Measurements from ENCODE around the gene CNTN3.

The CNTN3 gene

GRCh38 chr3:74614107-74614967, at the start of gene CNTN3:
Gene CNTN3, minus strand, starts transcription at chr3:74614659. Its CDS starts 93,547 bp downstream, at chr3:74521112.
- no peak for DNase-seq

GRCh38 chr3:74663178-74663577, 48.7 kb upstream of the CNTN3 start:
- no peak for DNase-seq

GRCh38 chr3:74661672-74662071, 47.2 kb upstream of the CNTN3 start:
- no peak for DNase-seq

GRCh38 chr3:74651885-74652284, 37.4 kb upstream of the CNTN3 start:
- no peak for DNase-seq

DNA sequence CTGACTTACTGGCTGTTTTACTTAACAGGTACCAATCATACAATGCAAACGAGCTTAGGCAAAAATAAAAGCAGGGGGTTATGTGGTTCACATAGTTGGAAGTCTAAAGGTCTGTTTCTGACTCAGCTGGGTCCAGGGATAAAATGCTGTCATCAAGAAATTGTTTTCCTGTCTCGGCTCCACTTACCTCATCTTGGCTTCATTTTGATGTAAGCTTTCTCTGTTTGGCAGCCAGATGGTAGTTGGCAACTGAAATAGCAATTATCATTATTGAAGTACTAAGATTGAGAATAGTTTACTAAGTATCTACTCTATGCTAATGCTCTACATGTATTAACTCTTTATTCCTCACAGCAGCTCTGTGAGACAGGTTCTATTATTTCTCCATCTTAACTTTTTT, 36.8 kb upstream of the CNTN3 start:
- no peak for DNase-seq

DNA sequence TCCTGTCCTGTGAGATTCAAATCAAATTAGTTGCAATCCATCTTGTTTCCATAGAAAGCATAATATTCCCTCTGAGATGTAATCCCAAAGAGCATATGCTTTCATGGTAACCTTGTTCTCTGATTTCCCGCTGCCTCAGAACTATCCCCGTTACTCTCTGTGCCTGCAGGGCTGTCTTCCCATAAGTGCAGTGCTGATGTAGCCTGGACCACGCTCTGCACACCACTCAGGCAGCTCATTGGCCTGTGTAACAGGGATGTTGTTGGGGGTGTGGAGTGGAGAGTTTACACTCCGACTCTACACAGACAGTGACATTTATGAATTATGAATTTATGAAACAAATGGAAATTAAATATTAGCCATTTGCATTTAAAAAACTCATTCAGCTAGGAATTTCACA, 33.6 kb upstream of the CNTN3 start:
- no peak for DNase-seq

GRCh38 chr3:74646094-74646493, 31.6 kb upstream of the CNTN3 start:
- no peak for DNase-seq

DNA sequence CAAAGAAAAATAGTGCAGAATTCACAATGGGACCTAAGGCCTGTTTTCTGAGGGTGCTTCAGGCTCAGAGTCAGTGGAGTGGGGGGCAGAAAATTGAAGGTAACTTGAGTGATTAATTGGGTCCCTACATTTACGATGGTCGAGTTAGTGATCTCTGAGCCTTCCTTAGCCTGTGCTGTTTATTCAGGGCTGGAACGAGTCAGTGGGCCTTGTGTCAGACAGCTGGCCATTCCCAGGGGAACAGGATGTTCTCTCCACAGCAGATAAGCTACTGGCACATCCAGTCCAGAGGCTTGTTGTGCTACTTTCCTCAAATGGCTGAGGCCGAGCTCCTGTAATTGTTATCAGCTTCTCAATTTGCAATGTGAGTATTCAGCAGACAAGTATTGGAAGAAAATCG, 29.2 kb upstream of the CNTN3 start:
- DNase-seq: no peak

GRCh38 chr3:74642876-74643275, 28.4 kb upstream of the CNTN3 start:
- no peak for DNase-seq

GRCh38 chr3:74640211-74640610, 25.8 kb upstream of the CNTN3 start:
- no peak for DNase-seq

- DNase-seq: no peak
These were observed 25.2 kb upstream of the CNTN3 start for GRCh38 chr3:74639681-74640080.

DNA sequence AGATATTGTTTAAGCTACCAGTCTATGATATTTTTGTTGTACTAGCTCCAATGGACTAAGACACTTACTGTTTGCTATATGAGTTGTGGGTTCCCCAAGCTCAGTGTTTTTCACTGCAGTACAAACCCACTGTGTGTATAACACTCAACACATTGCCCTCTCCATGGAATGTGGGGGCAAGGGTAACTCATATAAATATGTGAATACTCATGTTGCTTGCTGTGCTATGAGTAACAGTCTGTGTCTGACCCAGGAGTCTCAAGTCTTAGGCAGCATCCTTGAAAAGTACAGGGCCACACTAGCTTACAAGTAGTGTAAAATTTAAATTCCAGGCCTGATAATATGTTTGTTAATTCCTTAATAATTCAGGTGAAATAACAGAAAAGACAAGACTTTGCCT, 22.5 kb upstream of the CNTN3 start:
- no peak for DNase-seq

GRCh38 chr3:74633021-74633420, 18.6 kb upstream of the CNTN3 start:
- no peak for DNase-seq

DNA sequence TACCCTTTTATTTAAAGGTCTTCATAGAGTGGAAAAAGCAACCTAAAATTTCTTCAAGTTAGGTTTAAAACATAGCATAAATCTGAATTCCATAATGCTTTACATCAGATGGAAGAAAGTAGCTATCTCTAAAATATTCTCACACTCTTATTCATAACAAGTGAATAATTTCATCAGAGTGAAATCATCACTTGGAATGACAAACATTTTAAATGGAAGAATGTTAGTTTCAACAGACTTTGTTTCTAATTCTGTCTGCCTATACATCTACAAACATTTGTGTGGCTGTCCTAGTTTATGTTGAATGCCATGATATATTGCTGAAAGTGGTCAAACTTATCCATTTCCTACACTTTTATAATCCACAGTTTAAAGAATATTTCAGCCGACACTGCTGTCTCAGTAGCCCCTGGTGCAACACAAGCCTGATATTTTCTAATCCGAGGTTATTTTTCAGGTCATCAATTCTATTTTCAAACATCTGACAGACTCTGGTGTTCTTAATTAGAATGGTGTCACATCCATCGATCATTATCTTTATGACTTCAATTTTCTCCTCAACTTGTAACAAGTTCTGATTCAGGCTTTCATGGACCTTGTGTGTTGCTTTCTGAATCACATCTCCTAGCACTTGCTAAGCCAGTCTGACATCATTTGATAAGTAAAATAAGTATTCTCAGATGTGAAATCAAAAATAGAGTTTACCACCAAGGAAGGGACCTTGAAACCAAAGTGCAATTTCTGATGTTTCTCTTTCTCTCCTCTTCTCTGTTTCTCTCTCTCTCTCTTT, 17.1 kb upstream of the CNTN3 start:
- no peak for DNase-seq

DNA sequence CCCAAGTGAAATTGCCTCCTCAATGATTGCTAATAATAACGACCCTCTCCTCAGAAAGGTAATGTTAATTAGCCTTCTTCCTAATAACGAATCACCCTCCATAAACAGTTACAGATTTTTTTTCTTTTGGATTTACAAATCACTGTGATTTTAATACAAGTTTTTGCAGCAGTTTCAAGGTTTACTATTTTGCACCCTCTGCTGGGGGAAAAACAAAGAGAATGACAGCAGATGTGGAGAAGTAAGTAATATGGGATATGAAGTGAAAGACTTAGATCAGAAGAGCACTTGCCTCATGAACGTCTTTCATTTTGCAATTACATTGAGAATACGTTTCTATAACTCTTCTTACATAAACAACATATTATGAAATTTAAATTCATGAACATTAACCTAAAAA, 16.1 kb upstream of the CNTN3 start:
- DNase-seq: no peak

DNA sequence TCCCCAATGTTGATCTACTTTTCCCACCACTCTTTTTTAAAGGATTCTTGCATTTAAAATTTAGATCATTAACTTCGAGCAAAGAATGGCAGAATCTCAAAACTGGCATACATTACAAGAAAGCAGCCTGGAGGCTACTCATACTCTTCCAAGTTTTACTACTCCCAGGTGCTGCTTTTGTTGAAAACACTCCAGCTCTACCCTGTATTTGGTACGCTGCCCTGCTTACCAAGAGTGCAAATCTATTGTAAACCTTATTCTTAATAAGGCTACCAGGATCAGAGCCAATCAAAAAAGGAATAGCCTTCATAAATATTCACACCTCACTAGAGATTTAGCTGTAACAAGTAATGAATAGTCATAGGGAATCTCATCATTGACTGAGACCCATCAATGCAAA, 11.6 kb upstream of the CNTN3 start:
- DNase-seq: no peak

DNA sequence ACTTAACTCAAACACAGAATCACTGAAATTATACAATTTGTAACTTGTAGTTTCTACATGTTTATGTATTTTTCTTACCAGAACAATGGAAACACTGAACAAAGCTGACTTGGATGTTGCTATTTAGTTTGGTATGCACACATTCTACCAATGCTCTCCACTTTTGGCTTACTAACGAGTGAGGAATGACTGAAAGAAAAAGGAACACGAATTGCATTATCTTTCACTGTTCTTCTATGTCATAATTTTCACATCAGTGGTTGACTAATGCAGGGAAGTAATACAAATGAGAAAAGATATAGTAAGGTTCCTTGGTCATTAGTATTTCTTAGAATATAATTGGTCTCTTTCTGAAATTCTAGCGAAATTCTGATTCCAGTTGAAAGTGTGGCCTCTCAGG, 9.8 kb upstream of the CNTN3 start:
- no peak for DNase-seq

DNA sequence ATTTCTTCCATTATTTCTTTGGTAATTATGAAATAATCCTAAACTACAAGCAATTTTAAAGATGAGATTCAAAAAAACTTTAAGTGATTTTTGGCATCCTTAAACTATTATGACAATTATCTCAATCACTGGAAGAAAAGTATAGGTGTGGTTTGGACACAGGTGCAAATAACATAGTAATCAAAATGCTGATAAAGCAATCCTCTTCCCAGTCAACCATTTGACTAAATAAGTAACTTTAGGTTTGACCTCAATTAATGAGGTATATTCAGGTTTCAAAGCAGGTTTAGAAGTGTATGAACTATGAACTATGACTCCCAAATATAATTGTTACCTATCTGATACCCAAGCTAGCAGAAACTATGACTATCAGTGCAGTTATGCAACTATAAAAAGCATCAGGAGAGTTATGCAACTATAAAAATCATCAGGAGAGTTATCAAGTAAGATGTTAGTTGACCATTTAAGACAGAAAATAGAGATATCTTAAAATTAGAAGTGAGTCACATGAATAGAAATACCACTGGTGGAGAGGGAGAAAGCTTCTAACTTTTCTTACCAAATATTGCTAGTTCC, 8.9 kb upstream of the CNTN3 start:
- no peak for DNase-seq

DNA sequence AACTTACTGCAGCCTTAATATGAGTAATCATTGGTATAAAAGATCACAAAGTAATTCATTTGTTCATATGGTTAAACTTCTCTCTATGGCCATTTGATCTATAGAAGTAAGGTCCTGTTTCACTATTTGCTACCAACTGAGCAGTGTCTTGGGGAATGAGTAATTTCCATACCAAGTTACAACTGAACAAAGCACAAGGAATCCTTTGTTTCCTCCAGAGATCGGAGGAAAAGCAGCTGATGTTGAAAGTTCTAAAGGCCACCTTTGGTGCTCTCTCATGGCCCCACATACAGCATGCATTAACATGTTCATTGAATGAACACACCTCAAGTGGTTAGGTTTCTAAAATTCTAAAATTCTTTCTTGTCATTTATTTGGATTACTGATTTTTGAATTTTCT, 7.1 kb upstream of the CNTN3 start:
- DNase-seq: no peak

DNA sequence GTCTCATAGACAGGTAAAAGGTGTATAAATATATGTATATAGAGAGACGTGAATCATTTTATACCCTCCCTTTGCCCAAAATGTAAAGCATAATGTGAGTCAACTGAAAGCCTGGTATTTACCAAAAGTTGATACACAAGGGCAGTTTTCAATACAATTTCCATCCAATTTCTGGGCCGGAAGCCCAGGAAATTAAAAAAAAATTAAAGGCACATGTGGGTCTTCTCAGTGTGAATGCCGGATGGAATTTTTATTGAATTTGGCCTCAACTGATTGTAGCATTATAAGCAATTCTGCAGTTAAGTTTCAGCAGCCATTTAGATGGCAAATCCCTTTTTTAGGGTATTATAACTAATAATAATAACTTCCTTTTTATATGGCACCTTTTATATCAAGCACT, 3.3 kb upstream of the CNTN3 start:
- no peak for DNase-seq

- no peak for DNase-seq
These were observed 845 bp downstream of the CNTN3 start for GRCh38 chr3:74613521-74614106.

- no peak for DNase-seq
These were observed 1.4 kb downstream of the CNTN3 start for GRCh38 chr3:74613060-74613459.

DNA sequence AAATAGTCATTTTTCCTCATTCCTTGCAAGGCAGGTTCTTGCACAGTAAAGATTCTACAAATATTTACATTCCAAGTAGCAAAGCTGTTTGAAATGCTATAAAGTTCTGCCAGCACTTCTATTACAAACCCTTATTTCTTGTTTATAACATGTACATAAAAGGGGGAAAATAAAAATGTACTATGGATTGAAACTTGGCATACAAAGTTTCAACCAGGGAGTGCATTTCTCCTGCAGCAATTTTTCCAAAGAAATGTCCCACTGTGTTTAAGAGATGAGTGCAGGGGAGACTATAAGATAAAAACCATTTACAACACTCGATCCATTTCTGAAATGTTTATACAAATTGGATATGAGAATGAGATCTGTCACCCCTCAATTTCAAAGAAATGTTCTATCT, 3.3 kb downstream of the CNTN3 start:
- no peak for DNase-seq

DNA sequence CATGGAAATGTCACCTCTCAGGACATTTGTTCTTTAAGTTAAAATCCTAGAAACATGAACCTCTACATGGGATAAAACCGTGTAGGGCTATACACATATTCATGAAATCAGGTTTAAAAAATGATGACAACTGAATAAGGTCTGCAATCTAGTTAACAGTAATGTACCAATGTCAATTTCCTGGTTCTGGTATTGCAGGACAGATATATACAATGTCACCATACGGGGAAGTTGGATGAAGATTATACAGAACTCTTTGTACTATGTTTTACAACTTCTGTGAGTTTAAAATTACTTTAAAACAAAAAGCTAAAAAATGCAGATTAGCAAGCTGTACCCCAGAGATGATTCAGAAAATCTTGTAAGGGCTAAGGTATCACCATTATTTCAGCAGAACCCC, 6.7 kb downstream of the CNTN3 start:
- DNase-seq: no peak

Measured in cortex of kidney (tissue), 1 donor.